Small intestine (tissue), 7 donors: ENCODE data around the gene AZIN2. TPM values are rescaled to one million over a fixed set of nuclear protein-coding genes. Genes with fewer than 3 reads are reported as not detected.
A peak's percentile ranks its signal among the peaks of the same experiment; 100 is the strongest.
"Not testable (repeated sequence)": the region's sequence is repeated elsewhere in the genome, so short reads cannot be mapped to it uniquely, and the experiment has no call there.

Source experiments
- DNase-seq, 2 donors: peaks; one replicate each; pipeline versions ENCODE4 v3.0.0 to v3.0.0-alpha.2; 2013
- FAIRE-seq: peaks from 2 replicates; lab custom pipeline; 2012; peaks lifted over from hg19 to GRCh38; lab: Jason Lieb, UNC
- H3K27ac ChIP-seq, 3 donors: one replicate each; pipeline ENCODE4 v1.5.1; 2013; ENCODE audit warnings: low read length in 2 of 3, mild to moderate bottlenecking in 2 of 3, control low read depth in 1 of 3, inconsistent platforms in 1 of 3, low read depth in 1 of 3, moderate library complexity in 1 of 3
- H3K27me3 ChIP-seq, 3 donors: one replicate each; pipeline ENCODE4 v1.6.1; 2013; ENCODE audit warnings: low read length in 3 of 3, inconsistent platforms in 1 of 3; ENCODE audit not compliant: control insufficient read depth in 3 of 3, insufficient read depth in 3 of 3
- H3K36me3 ChIP-seq, 3 donors: one replicate each; pipeline ENCODE4 v1.6.1; 2013; ENCODE audit warnings: low read length in 3 of 3, inconsistent platforms in 1 of 3, low read depth in 1 of 3, mild to moderate bottlenecking in 1 of 3, moderate library complexity in 1 of 3; ENCODE audit not compliant: control insufficient read depth in 3 of 3, insufficient read depth in 2 of 3
- H3K4me1 ChIP-seq, 3 donors: one replicate each; pipeline ENCODE4 v1.6.1; 2013; ENCODE audit warnings: low read length in 2 of 3, inconsistent platforms in 1 of 3, low read depth in 1 of 3, mild to moderate bottlenecking in 1 of 3, moderate library complexity in 1 of 3; ENCODE audit not compliant: control insufficient read depth in 3 of 3, insufficient read depth in 2 of 3
- H3K4me3 ChIP-seq, 3 donors: one replicate each; pipeline ENCODE4 v1.5.1; 2013; ENCODE audit warnings: low read length in 3 of 3, control low read depth in 1 of 3, inconsistent platforms in 1 of 3, low read depth in 1 of 3, mild to moderate bottlenecking in 1 of 3, moderate library complexity in 1 of 3
- H3K9me3 ChIP-seq, 2 donors: one replicate each; pipeline ENCODE4 v1.6.1; 2013; ENCODE audit warnings: low read depth in 1 of 2, low read length in 1 of 2; ENCODE audit not compliant: control insufficient read depth in 2 of 2, insufficient read depth in 1 of 2
- WGBS, 3 donors: extraction: QIAGEN DNeasy Blood & Tissue Kit; methylation state at CpG; one replicate each; pipeline ENCODE4 v1.1.7; 2013; 5-methylcytosine and 5-hydroxymethylcytosine counted together
- polyA plus RNA-seq, 4 donors: library from polyadenylated mRNA; stranded (reverse) in 3 of 4; unstranded in 1 of 4; fragments of 200-250 nt in 3 of 4; fragments of 120-200 nt in 1 of 4; gene quantifications; one replicate each; pipeline versions ENCODE4 v1.2.1 to v1.2.3, GENCODE V29; 2013
- donor health status: healthy with polysubstance abuse.
- donor health status: control.
- donor health status: control.
- donor health status: Bipolar disorder and iron deficiency.
- donor health status: healthy.

Gene AZIN2
- polyA plus RNA-seq, 4 donors = 1.1 to 1.6 (median 1.5) TPM; not detected in 1

DNA sequence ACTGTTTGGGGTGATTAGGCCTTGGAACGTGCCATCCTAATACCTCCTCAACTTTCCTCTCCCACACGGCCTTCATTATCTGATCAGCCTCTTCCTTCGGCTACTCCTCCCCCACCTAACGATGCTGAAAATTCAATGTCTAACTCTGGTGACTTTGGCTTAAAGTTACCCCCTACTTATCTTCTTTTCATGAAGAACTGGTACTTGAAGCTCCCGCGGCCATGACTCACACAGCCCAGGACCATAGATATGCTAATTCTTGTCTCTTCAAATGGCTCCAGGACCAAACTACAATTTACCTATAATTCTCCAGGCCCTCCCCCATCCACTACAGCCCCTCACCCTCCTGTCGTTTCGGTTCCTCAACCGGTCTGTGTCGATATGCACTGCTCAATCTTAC, 15.7 kb upstream of the AZIN2 start:
- Histone ChIP-seq H3K27ac (no peak overlapping the region), H3K4me3 (no peak overlapping the region), H3K36me3 (no peaks in the 10 kb centered on the region), H3K4me1 (no peaks in the 10 kb centered on the region), H3K9me3 (peaks cover 0 to 45% of the 10 kb centered on the region in 2 donors), H3K27me3 (peaks cover 0 to 2% (median 2%) of the 10 kb centered on the region in 3 donors)
- DNase-seq = no peak
- FAIRE-seq = no peak
- 90 to 93% (median 90%) methylated on average over 10 of the region's 10 CpGs for WGBS, 3 donors

DNA sequence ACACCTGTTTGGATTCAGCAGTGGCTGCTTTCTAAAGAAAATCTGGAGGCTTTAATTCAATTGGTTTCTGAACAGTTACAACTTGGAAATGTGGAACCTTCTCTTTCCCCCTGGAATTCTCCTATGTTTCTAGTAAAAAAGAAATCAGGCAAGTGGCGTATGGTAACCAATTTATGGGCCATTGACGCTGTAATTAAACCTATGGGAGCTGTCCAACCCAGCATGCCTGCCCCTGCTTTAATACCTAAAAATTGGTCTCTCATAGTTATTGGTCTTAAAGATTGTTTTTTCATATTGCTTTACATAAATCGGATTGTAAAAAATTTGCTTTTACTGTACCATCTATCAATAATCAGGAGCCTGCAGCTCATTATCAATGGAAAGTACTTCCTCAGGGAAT, 14.5 kb upstream of the AZIN2 start:
- H3K4me1 ChIP-seq, H3K27ac ChIP-seq, H3K27me3 ChIP-seq, H3K4me3 ChIP-seq, DNase-seq, FAIRE-seq, H3K36me3 ChIP-seq: not testable (repeated sequence)
- 88 to 95% (median 94%) methylated on average over 3 of the region's 3 CpGs for WGBS, 3 donors
- peaks cover 0 to 39% of the 10 kb centered on the region in 2 donors for H3K9me3 ChIP-seq

DNA sequence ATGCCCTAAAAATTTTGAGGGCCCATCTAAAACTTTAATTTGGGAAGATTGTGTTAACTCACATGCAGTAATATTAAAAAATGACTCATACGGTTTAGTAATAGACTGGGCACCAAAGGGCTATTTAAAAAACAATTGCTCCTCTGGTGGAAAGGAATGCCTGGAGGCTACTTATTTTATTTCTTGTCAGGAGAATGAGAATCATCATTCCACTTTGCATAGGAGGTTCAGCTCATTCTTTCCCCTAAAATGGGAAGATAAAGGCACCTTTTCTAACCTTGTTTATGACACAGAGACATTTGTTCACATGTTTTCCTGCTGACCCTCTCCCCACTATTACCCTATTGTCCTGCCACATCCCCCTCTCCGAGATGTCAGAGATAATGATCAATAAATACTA, 12.8 kb upstream of the AZIN2 start:
- not testable (repeated sequence) for H3K4me1 ChIP-seq, FAIRE-seq, H3K4me3 ChIP-seq, H3K27me3 ChIP-seq, H3K36me3 ChIP-seq, H3K27ac ChIP-seq, DNase-seq
- H3K9me3 ChIP-seq = peaks cover 0 to 24% of the 10 kb centered on the region in 2 donors
- WGBS, 3 donors = 31 to 48% (median 34%) methylated on average over 2 of the region's 2 CpGs

DNA sequence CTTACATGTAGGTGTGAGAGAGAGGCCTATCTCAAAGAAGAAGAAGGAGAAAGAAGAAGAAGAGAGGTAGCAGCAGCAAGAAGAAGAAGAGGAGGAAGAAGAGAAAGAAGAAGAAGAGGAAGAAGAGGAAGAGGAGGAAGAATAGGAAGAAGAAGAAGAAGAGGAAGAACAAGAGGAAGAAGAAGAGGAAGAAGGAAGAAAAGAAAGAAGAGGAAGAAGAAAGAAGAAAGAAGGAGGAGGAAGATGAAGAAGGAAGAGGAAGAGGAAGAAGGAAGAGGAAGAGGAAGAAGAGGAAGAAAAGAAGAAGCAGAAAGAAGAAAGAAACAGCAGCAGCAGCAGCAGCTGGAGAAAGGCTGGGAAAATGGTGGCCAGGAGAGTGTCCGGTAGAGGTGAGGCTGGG, 10.3 kb upstream of the AZIN2 start:
- Histone ChIP-seq H3K4me1 (no peaks in the 10 kb centered on the region), H3K27ac (no peak overlapping the region), H3K9me3 (peaks cover 0 to 6% of the 10 kb centered on the region in 2 donors), H3K27me3 (peaks cover 0 to 2% (median 2%) of the 10 kb centered on the region in 3 donors), H3K4me3 (no peak overlapping the region), H3K36me3 (no peaks in the 10 kb centered on the region)
- FAIRE-seq (no peak), DNase-seq (no peak)
- WGBS, 3 donors = 90 to 96% (median 95%) methylated on average over 1 of the region's 1 CpG

GRCh38 chr1:33072707-33073106, 8.2 kb upstream of the AZIN2 start:
- DNase-seq (no peak), FAIRE-seq (no peak)
- H3K27me3 ChIP-seq = peaks cover 0 to 2% (median under 1%) of the 10 kb centered on the region in 3 donors
- H3K36me3 ChIP-seq = no peaks in the 10 kb centered on the region
- no peaks in the 10 kb centered on the region for H3K4me1 ChIP-seq
- no peak overlapping the region for H3K4me3 ChIP-seq
- peaks cover 0 to 2% of the 10 kb centered on the region in 2 donors for H3K9me3 ChIP-seq
- no peak overlapping the region for H3K27ac ChIP-seq
- 71 to 96% (median 73%) methylated on average over 2 of the region's 2 CpGs for WGBS, 3 donors

DNA sequence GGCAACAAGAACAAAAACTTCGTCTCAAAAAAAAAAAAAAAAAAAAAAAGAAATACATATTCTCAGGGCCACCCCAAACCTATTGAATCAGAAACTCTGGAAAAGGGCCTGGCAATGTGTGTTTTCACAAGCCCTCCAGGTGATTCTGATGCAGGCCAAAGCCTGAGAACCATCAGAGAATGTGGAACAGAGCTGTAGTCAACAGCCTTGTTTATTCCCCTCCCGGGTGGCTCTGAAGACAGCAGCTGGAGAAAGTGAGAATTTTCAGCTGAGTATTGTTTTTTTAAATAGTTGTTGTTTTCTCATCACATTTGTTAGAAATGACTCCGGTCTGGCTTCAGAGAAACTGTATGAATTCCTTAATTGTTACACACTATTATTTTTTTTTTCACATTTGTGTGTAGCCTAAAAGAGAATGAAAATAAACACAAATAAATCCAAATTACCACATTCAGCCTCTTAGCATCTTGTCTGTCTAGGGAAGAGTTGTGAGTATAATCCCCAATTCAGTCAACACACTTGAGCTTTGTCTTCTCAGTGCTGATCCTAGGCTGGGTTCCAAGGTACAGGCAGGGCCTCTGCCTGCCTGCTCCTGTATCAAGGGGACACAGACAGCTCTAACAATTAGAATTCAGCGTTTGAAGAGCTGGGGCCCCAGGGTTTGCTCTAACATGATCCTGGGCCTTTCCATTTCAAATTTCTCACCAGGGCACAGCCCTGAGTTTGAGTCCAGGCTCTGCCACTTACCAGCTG, 6.6 kb upstream of the AZIN2 start:
- Histone ChIP-seq H3K36me3 (no peaks in the 10 kb centered on the region), H3K4me1 (no peaks in the 10 kb centered on the region), H3K9me3 (peaks cover 0 to 2% of the 10 kb centered on the region in 2 donors), H3K27me3 (peaks cover 0 to under 1% (median 0%) of the 10 kb centered on the region in 3 donors), H3K4me3 (no peak overlapping the region), H3K27ac (no peak overlapping the region)
- FAIRE-seq (no peak), DNase-seq (no peak)
- 57 to 72% (median 62%) methylated on average over 3 to 4 of the region's 4 CpGs for WGBS, 3 donors

- Histone ChIP-seq H3K4me1 (peaks cover 0 to 15% (median 4%) of the 10 kb centered on the region in 3 donors), H3K27ac (no peak overlapping the region), H3K9me3 (peaks cover 0 to 2% of the 10 kb centered on the region in 2 donors), H3K36me3 (no peaks in the 10 kb centered on the region), H3K27me3 (peaks cover 0 to 20% (median 0%) of the 10 kb centered on the region in 3 donors), H3K4me3 (no peak overlapping the region)
- DNase-seq (no peak), FAIRE-seq (no peak)
- 4 to 33% (median 33%) methylated on average over 1 of the region's 1 CpG for WGBS, 3 donors
Observed at GRCh38 chr1:33078030-33078591, 2.8 kb upstream of the AZIN2 start.

DNA sequence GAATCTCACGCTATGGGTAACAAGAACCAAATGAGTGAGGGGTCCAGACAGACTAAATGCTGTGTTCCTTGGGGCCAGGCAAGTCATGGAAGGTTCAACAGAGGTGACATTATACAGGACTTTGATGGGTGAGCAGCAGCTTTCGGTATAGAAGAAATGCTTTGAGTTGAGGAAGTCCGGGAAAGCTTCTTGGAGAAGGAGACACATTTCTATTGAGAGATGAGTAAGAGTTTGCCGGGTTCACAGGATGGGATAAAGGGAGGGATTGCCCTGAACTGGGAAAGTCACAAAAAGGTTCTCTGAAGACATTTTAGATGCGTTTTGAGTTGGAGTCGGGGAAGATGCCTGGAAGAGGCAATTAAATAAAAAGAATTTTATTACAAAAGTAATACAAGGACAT, 580 bp upstream of the AZIN2 start:
- Histone ChIP-seq H3K27me3 (peaks cover 0 to 32% (median 0%) of the 10 kb centered on the region in 3 donors), H3K9me3 (peaks cover 0 to 2% of the 10 kb centered on the region in 2 donors), H3K27ac (no peak overlapping the region), H3K36me3 (no peaks in the 10 kb centered on the region), H3K4me3 (peak overlapping the region in 2 of 3 donors; percentile 68 to 72), H3K4me1 (peaks cover 0 to 15% (median 4%) of the 10 kb centered on the region in 3 donors)
- FAIRE-seq (no peak), DNase-seq (no peak)
- 54 to 61% (median 58%) methylated on average over 6 of the region's 6 CpGs for WGBS, 3 donors
